Neuron (in vitro differentiated cells): ENCODE measurements around the gene GPR4.

Experiments used
- H2AFZ ChIP-seq: one replicate; pipeline ENCODE4 v1.6.1; 2013; ENCODE audit warnings: low read depth, mild to moderate bottlenecking, inconsistent platforms, low read length, moderate library complexity
- H3K27me3 ChIP-seq: one replicate; pipeline ENCODE4 v1.6.1; 2013; ENCODE audit warnings: low read length; ENCODE audit not compliant: insufficient read depth
- H3K36me3 ChIP-seq: one replicate; pipeline ENCODE4 v1.6.1; 2013; ENCODE audit warnings: low read length; ENCODE audit not compliant: insufficient read depth
- H3K4me1 ChIP-seq: one replicate; pipeline ENCODE4 v1.6.1; 2013; ENCODE audit warnings: low read length; ENCODE audit not compliant: insufficient read depth
- H3K4me3 ChIP-seq: 2 replicates; pipeline ENCODE4 v1.5.1; 2013; ENCODE audit warnings: mild to moderate bottlenecking, low read length, moderate library complexity
- H3K9me3 ChIP-seq: one replicate; pipeline ENCODE4 v1.6.1; 2013; ENCODE audit warnings: low read length

GPR4 gene

DNA sequence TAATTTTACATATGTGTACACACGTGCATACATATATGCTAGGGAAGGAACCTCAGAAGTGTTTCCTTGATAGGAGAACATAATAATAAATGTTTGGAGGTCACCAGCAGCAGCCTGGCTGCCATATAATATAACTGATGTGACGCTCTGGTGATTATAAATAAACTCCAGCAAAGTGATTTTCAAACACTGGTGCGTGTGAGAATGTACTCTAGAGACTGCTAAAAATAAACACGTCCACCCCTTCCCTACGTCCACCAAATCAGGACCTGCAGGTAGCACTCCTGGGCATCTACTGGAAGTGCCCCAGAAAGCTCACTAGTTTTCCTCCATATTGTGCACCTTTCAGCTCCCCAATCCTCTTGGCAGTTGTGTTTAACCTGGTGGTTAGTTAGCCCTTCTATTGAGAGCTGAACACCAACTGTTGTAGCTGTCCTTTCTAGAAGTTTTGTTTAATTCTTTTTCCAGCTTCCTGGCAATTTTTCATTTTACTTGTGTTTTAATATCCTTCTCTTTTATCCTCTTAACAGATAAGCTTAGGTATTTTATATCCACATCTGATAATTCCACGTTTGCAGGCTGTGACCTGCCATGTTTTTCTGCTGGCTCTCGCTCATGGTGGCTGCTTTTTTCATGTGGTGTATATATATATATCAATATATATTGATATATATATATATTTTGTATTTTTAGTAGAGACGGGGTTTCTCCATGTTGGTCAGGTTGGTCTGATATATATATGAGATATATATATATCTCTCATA lies 30.4 kb downstream of the GPR4 start:
- no peaks in the 10 kb centered on the region for H3K27me3 ChIP-seq
- H2AFZ ChIP-seq = no peak overlapping the region

DNA sequence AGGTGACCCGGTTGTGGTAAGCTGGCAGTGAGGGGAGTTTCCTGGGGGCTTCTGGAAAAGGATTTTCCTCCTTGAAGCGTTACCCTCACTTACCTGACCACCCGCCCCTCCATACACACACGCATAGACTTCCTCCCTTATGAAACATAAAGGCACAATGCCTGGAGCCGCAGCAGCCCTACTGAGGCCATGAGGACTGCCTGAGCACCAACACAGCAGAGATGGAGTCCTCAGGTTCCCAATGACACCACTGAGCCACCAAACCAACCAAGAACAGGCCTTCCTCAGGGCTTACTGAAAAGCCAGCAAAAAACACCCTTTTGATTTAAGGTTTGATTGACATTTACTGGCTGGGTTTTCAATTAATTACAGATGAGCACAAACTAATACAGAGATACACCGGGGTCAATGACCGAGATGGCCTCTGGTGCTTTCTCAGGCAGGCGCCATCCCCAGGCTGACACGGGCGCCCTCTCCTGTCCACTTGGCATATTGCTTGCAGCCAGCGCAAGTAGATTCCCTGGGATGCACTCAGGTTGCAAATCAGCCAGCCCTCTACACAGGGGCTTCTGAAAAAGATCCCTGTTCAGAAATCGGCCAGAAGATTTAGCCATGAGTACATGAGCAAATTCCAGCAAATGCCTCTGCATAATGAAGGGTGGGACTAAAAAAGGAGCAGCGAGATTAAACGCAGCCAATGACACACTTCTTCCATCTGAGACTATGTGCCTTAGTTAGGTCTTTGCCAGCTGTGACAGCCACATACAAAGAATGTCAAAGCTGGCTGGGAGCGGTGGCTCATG lies 32.2 kb downstream of the GPR4 start:
- Histone ChIP-seq H3K36me3 (no peaks in the 10 kb centered on the region), H3K4me3 (no peak overlapping the region), H3K27me3 (no peaks in the 10 kb centered on the region), H3K4me1 (no peaks in the 10 kb centered on the region), H3K9me3 (peaks cover 3% of the 10 kb centered on the region), H2AFZ (no peak overlapping the region)

More for the DNA sequence above, 30.4 kb downstream of the GPR4 start:
- peaks cover 3% of the 10 kb centered on the region for H3K9me3 ChIP-seq
- H3K4me3 ChIP-seq = no peak overlapping the region
- H3K4me1 ChIP-seq = no peaks in the 10 kb centered on the region
- no peaks in the 10 kb centered on the region for H3K36me3 ChIP-seq

DNA sequence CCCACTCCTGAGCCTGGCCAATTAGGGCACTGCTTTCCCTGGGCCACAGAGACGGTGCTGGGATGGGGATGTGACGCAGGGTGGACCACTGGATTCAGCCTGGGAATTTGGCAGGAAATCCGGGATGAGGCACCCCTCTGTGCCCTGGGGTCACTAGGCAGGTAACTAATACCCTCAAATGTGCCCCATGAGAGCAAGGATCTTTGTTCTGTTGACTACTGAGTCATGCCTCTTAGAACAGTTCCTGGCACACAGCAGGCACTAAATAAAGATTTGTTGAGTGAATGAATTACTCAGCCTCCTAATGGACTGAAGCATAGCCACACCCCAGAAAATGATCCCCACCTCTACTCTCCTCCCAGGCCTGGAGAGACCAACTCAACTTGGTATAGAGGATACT lies 33.3 kb downstream of the GPR4 start:
- H3K27me3 ChIP-seq = no peaks in the 10 kb centered on the region
- H3K9me3 ChIP-seq = peaks cover 3% of the 10 kb centered on the region
- no peak overlapping the region for H3K4me3 ChIP-seq
- no peak overlapping the region for H2AFZ ChIP-seq
- no peaks in the 10 kb centered on the region for H3K36me3 ChIP-seq
- H3K4me1 ChIP-seq = no peaks in the 10 kb centered on the region

DNA sequence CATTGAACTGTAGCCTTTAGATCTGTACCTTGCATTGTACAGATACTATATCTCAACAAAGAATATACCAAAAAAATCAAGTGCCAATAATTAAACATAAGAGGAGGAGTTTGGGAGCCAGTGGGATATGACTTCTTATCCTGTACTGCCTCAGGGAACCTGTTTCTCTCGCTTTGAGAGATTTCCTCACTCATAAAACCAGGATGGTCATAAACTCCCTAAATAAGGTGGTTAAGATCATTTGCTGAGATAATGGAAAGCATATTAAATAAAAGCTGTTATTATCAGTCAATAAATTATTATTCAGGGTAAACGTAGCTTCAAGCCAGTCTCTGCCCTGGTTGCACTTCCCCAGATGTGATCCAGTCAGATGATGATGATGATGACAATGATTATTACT lies 34.4 kb downstream of the GPR4 start:
- H3K27me3 ChIP-seq = no peaks in the 10 kb centered on the region
- no peaks in the 10 kb centered on the region for H3K36me3 ChIP-seq
- H3K4me3 ChIP-seq = no peak overlapping the region
- no peak overlapping the region for H2AFZ ChIP-seq
- no peaks in the 10 kb centered on the region for H3K9me3 ChIP-seq
- H3K4me1 ChIP-seq = no peaks in the 10 kb centered on the region

- Histone ChIP-seq H3K27me3 (no peaks in the 10 kb centered on the region), H3K4me3 (no peak overlapping the region), H3K4me1 (no peaks in the 10 kb centered on the region), H2AFZ (no peak overlapping the region), H3K9me3 (no peaks in the 10 kb centered on the region), H3K36me3 (no peaks in the 10 kb centered on the region)
These were observed 37.8 kb downstream of the GPR4 start for GRCh38 chr19:45564131-45564780.

DNA sequence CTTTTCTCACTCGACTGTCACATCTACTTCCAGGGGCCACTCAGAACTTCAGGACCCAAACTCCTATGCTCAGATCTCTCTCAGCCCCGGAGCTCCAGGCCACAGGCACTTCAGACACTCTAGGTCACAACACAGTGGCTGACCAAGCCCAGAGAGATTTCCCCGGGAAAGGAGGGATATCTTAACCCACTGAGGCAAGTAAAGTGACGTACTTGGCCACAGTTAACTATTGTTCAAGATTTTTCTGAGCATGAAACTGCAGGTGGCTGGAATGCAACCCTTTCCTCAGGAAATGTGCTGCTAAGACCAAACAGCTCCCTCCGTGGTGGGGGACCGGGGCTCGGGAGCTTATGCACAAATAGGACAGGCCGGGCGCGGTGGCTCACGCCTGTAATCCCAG lies 41.3 kb downstream of the GPR4 start:
- Histone ChIP-seq H3K9me3 (no peaks in the 10 kb centered on the region), H3K27me3 (no peaks in the 10 kb centered on the region), H3K4me1 (no peaks in the 10 kb centered on the region), H3K36me3 (no peaks in the 10 kb centered on the region), H3K4me3 (no peak overlapping the region), H2AFZ (no peak overlapping the region)

- no peak overlapping the region for H2AFZ ChIP-seq
- no peaks in the 10 kb centered on the region for H3K27me3 ChIP-seq
- no peaks in the 10 kb centered on the region for H3K9me3 ChIP-seq
- H3K36me3 ChIP-seq = no peaks in the 10 kb centered on the region
- H3K4me3 ChIP-seq = no peak overlapping the region
- no peaks in the 10 kb centered on the region for H3K4me1 ChIP-seq
These were observed 42.0 kb downstream of the GPR4 start for GRCh38 chr19:45560038-45560437.

- no peaks in the 10 kb centered on the region for H3K9me3 ChIP-seq
- no peaks in the 10 kb centered on the region for H3K27me3 ChIP-seq
- H3K4me1 ChIP-seq = no peaks in the 10 kb centered on the region
These were observed 43.6 kb downstream of the GPR4 start for GRCh38 chr19:45558399-45558878.

DNA sequence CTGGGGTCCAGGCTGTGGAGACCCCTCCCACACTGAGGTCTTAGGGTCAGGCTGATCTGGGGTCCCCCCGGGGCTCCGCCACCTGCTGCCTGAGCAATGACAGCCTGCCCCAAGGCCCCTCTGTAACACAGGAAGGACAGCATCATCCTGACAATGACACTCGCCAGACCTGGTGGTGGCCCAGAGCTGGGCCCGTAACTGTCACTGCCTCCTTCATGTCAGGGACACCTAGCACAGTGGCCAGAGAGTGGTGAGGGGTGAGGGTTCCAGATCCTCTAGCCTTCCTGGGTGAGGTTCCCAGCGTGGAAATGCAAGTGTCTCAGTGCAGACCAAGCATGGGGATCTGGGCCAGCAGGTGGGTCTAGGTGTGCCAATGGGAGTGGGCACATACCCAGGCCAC lies 45.2 kb downstream of the GPR4 start:
- H3K4me3 ChIP-seq = no peak overlapping the region
- no peak overlapping the region for H2AFZ ChIP-seq
- H3K36me3 ChIP-seq = no peaks in the 10 kb centered on the region
- H3K27me3 ChIP-seq = no peaks in the 10 kb centered on the region
- no peaks in the 10 kb centered on the region for H3K9me3 ChIP-seq
- no peaks in the 10 kb centered on the region for H3K4me1 ChIP-seq

More at GRCh38 chr19:45558399-45558878, 43.6 kb downstream of the GPR4 start:
- Histone ChIP-seq H3K36me3 (no peaks in the 10 kb centered on the region), H3K4me3 (no peak overlapping the region), H2AFZ (no peak overlapping the region)

DNA sequence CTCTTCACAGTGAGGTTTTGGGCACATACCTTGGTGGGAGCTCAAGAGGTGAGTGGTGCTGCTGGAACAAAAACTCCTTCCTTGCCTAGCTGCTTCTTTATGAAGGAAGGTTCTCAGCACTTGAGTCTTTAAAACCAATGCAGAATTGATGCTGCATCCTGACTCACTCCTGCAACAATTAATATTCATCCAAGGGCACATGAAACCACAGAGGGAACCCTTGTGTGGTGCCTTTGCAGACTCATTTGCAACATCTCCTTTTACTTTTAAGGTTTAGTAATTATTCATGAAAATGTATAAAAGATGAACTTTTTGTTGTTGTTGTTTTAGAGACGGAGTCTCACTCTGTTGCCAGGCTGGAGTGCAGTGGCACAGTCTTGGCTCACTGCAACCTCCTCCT lies 47.5 kb downstream of the GPR4 start:
- H3K4me1 ChIP-seq = no peaks in the 10 kb centered on the region
- no peaks in the 10 kb centered on the region for H3K36me3 ChIP-seq
- no peaks in the 10 kb centered on the region for H3K9me3 ChIP-seq
- no peaks in the 10 kb centered on the region for H3K27me3 ChIP-seq
- no peak overlapping the region for H2AFZ ChIP-seq
- H3K4me3 ChIP-seq = no peak overlapping the region

DNA sequence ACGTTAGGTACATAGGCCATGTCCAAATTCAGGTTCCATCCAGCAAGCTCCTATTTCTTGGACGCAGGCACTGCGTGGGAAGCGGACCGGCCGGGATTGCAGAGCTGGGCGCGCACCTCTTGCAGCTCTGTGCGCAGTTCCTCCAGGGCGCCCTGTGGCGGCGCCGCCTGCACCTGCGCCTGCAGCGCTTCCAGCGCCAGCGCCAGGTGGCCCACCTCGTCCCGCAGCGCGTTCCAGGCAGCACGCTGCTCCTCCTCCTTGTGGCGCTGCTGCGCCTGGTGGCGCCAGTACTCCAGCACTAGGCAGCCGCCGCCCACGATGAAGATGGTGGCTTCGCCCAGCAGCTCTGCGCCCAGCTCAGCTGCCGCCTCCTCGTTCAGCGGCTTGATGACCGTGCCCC lies 48.5 kb downstream of the GPR4 start:
- Histone ChIP-seq H2AFZ (no peak overlapping the region), H3K27me3 (no peaks in the 10 kb centered on the region), H3K9me3 (no peaks in the 10 kb centered on the region), H3K36me3 (no peaks in the 10 kb centered on the region), H3K4me1 (no peaks in the 10 kb centered on the region), H3K4me3 (no peak overlapping the region)

GRCh38 chr19:45547965-45548609 lies 53.9 kb downstream of the GPR4 start:
- H3K4me1 ChIP-seq = no peaks in the 10 kb centered on the region
- H3K27me3 ChIP-seq = no peaks in the 10 kb centered on the region
- H3K36me3 ChIP-seq = no peaks in the 10 kb centered on the region
- no peak overlapping the region for H3K4me3 ChIP-seq
- no peak overlapping the region for H2AFZ ChIP-seq
- H3K9me3 ChIP-seq = no peaks in the 10 kb centered on the region
